Endodermal cell (in vitro differentiated cells): ENCODE data around the gene ERVH48-1. TPM values are rescaled to one million over a fixed set of nuclear protein-coding genes. Genes with fewer than 3 reads are reported as not detected.

Experiments
- DNase-seq: peaks from one replicate; pipeline ENCODE4 v3.0.0-alpha.2; 2017
- H3K27ac ChIP-seq: 2 replicates; pipeline ENCODE4 v1.5.1; 2013; ENCODE audit warnings: mild to moderate bottlenecking, low read depth, low read length, moderate library complexity
- H3K27me3 ChIP-seq: 2 replicates; pipeline ENCODE4 v1.6.1; 2013; ENCODE audit warnings: mild to moderate bottlenecking, low read length, moderate library complexity; ENCODE audit not compliant: insufficient read depth, control insufficient read depth, poor library complexity, severe bottlenecking
- H3K36me3 ChIP-seq: 2 replicates; pipeline ENCODE4 v1.7.0; 2013; ENCODE audit warnings: mild to moderate bottlenecking, low read length, moderate library complexity; ENCODE audit not compliant: control insufficient read depth, insufficient read depth
- H3K4me1 ChIP-seq: one replicate; pipeline ENCODE4 v1.7.0; 2013; ENCODE audit warnings: low read length; ENCODE audit not compliant: control insufficient read depth, insufficient read depth
- H3K4me3 ChIP-seq: 2 replicates; pipeline ENCODE4 v1.5.1; 2013; ENCODE audit warnings: mild to moderate bottlenecking, low read length, moderate library complexity
- H3K9ac ChIP-seq: 2 replicates; pipeline ENCODE4 v1.6.1; 2013; ENCODE audit warnings: mild to moderate bottlenecking, low read length, moderate library complexity; ENCODE audit not compliant: poor library complexity, severe bottlenecking; ENCODE audit errors: extremely low read depth
- H3K9me3 ChIP-seq: 2 replicates; pipeline ENCODE4 v1.6.1; 2013; ENCODE audit warnings: mild to moderate bottlenecking, low read length, moderate library complexity; ENCODE audit not compliant: control insufficient read depth
- H3K27ac Mint-ChIP-seq: 2 replicates; pipeline ENCODE4 v1.8.0; 2020; ENCODE audit warnings: mixed read lengths
- H3K27me3 Mint-ChIP-seq: 2 replicates; pipeline ENCODE4 v1.8.0; 2021; ENCODE audit warnings: mild to moderate bottlenecking, mixed read lengths; ENCODE audit not compliant: insufficient read depth
- H3K36me3 Mint-ChIP-seq: 2 replicates; pipeline ENCODE4 v1.8.0; 2020; ENCODE audit warnings: low read depth, mixed read lengths
- H3K4me1 Mint-ChIP-seq: 2 replicates; pipeline ENCODE4 v1.8.0; 2020; ENCODE audit warnings: mixed read lengths
- H3K4me3 Mint-ChIP-seq: 2 replicates; pipeline ENCODE4 v1.8.0; 2020; ENCODE audit warnings: mild to moderate bottlenecking, moderate library complexity, mixed read lengths
- H3K9me3 Mint-ChIP-seq: 2 replicates; pipeline ENCODE4 v1.8.0; 2020; ENCODE audit warnings: mild to moderate bottlenecking, mixed read lengths
- WGBS, 2 experiments: methylation state at CpG; one replicate each; pipeline versions ENCODE4 v1.1.5 to v1.1.7; 2013; ENCODE audit warnings: missing lambda C conversion rate in 2 of 2, mixed read lengths in 1 of 2; ENCODE audit not compliant: insufficient coverage in 1 of 2, insufficient read length in 1 of 2; 5-methylcytosine and 5-hydroxymethylcytosine counted together
- total RNA-seq, 2 donors: library from RNA; stranded (reverse); fragmentation: NEBNext Ultra II Directional in 1 of 2; extraction: Animal tissue kit (Norgen Biotek cat#: 25700) in 1 of 2; gene quantifications; 2 replicates in 1 of 2; 3 replicates in 1 of 2; pipeline ENCODE4 v1.2.1, GENCODE V29; 2021
- TF ChIP-seq, protein P1 (sequence below): fragments of 200-600 bp; sonication (generic); conservative IDR thresholded peaks from 2 replicates; pipeline ENCODE4 v1.5.0; 2021; ENCODE audit warnings: antibody characterized with exemption, mild to moderate bottlenecking

Gene ERVH48-1
- total RNA-seq, 2 donors from 2014 or later, result 34.0 to 186 TPM

DNA sequence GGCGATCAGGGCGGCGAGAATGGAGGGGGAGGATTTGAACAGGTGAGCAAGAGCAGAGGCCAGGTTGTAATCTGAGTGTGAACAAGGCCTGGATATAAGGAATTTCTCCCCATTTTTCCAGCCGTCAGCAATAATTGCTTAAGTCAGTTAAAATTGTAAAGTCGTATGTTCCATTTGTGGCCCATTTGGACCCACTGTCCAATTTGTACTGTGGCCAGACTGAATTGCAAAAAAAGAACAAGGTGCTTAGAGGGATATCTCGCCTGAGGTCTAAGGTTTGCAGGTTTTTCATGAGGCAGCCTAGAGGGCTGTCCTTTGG, 1.0 kb downstream of the ERVH48-1 start:
- Histone ChIP-seq H3K9ac (peak overlapping the region; percentile 40), H3K4me3 (peak overlapping the region; percentile 76), H3K4me1 (peaks cover 15% of the 10 kb centered on the region), H3K9me3 (no peaks in the 10 kb centered on the region), H3K27ac (peak overlapping the region; percentile 54), H3K27me3 (no peaks in the 10 kb centered on the region), H3K36me3 (peaks cover 6% of the 10 kb centered on the region)
- TF ChIP-seq, protein P1, sequence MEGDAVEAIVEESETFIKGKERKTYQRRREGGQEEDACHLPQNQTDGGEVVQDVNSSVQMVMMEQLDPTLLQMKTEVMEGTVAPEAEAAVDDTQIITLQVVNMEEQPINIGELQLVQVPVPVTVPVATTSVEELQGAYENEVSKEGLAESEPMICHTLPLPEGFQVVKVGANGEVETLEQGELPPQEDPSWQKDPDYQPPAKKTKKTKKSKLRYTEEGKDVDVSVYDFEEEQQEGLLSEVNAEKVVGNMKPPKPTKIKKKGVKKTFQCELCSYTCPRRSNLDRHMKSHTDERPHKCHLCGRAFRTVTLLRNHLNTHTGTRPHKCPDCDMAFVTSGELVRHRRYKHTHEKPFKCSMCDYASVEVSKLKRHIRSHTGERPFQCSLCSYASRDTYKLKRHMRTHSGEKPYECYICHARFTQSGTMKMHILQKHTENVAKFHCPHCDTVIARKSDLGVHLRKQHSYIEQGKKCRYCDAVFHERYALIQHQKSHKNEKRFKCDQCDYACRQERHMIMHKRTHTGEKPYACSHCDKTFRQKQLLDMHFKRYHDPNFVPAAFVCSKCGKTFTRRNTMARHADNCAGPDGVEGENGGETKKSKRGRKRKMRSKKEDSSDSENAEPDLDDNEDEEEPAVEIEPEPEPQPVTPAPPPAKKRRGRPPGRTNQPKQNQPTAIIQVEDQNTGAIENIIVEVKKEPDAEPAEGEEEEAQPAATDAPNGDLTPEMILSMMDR, result no peak
- Mint-ChIP-seq H3K4me1 (peaks cover 23% of the 10 kb centered on the region), H3K4me3 (no peak overlapping the region), H3K27me3 (no peaks in the 10 kb centered on the region), H3K27ac (peak overlapping the region; percentile 95), H3K9me3 (peaks cover 5% of the 10 kb centered on the region), H3K36me3 (peaks cover 10% of the 10 kb centered on the region)
- DNase-seq, result no peak
- WGBS, 2 experiments, result 76 to 81% methylated on average over 6 of the region's 6 CpGs

DNA sequence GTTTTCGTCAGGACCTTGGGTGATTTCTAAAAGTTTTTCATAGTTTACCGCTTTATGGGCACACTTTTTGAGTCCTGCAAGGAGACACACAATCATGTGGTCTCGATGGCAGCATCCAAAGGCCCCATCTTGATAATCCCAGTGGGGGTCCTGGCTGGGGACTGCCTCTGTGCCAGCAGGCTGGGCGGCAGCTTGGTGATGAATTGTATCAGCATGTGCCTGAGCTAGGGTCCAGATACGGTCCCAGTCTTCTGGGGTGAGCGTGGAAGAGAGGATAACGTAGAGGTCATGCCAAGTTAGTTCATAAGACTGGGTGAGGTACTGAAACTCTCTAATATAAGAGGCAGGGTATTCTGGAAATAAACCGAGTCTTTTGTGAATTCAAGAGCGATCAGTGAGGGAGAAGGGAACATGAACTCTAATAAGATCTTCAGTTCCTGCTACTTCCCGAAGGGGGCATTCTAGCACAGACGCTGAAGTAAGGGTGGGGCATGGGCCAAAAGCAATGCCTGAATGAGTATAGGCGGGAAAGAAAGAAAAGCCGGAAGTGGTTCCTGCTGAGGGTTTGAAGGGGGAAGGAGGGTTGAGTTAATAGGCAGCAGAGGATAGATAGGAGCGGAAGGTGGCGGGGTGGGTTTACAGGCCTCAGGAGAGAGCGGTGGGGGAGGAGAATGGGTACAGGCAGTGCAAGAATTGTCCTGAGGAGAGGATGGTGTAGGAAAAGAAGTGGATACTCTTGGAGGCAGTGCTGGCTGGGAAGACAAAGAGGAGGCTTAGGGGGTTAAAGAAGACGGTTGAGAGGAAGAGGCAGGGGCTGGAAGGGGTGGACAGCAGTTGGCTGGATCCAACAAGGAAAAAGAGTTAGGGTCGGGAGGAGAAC, 1.6 kb downstream of the ERVH48-1 start:
- Mint-ChIP-seq H3K36me3 (peaks cover 10% of the 10 kb centered on the region), H3K4me1 (peaks cover 26% of the 10 kb centered on the region), H3K9me3 (peaks cover 5% of the 10 kb centered on the region), H3K27me3 (no peaks in the 10 kb centered on the region), H3K27ac (peak overlapping the region; percentile 95), H3K4me3 (no peak overlapping the region)
- Histone ChIP-seq H3K36me3 (peaks cover 6% of the 10 kb centered on the region), H3K27ac (peak overlapping the region; percentile 54), H3K9me3 (no peaks in the 10 kb centered on the region), H3K9ac (peak overlapping the region; percentile 40), H3K4me3 (peak overlapping the region; percentile 76), H3K4me1 (peaks cover 15% of the 10 kb centered on the region), H3K27me3 (no peaks in the 10 kb centered on the region)
- TF ChIP-seq, protein P1, result peak; percentile 80
- peak; percentile 95 for DNase-seq
- WGBS, 2 experiments, result 30 to 36% methylated on average over 17 to 18 of the region's 18 CpGs

DNA sequence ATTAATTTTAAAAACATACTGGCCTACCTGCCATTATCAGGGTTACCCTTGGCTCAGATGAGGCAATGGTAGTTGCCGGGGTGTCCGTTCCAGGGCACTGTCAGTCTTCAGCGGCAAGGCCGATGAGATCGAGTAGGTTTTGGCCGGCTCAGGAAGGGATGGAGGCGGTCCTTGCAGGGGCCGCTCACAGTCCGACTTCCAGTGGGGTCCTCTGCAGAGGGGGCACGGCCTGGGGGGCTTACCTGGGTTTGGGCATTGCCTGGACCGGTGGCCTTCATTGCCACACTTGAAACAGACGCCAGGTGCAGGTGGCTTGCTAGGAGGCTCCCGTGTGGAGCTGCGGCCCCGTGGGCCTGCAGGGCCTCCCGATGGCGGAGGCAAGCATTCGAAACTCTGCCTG, 2.5 kb downstream of the ERVH48-1 start:
- Histone ChIP-seq H3K27me3 (no peaks in the 10 kb centered on the region), H3K4me3 (peak overlapping the region; percentile 61), H3K4me1 (peaks cover 15% of the 10 kb centered on the region)

More for the DNA sequence above, 2.5 kb downstream of the ERVH48-1 start:
- WGBS, 2 experiments, result 96% methylated on average over 18 of the region's 18 CpGs; no CpG with 5 or more reads in 1 of the 2 experiments
- Mint-ChIP-seq H3K27me3 (no peaks in the 10 kb centered on the region), H3K36me3 (peaks cover 10% of the 10 kb centered on the region), H3K9me3 (peaks cover 5% of the 10 kb centered on the region), H3K4me1 (peaks cover 26% of the 10 kb centered on the region), H3K27ac (peak overlapping the region; percentile 74), H3K4me3 (no peak overlapping the region)
- TF ChIP-seq, protein P1, result no peak
- DNase-seq, result no peak
- H3K9me3 ChIP-seq, result no peaks in the 10 kb centered on the region
- peaks cover 6% of the 10 kb centered on the region for H3K36me3 ChIP-seq
- H3K27ac ChIP-seq, result no peak overlapping the region
- no peak overlapping the region for H3K9ac ChIP-seq
